CD4-positive, alpha-beta T cell treated with Interleukin-15 for 4 hours (primary cell): ENCODE data around the gene CDH15.
A peak's percentile ranks its signal among the peaks of the same experiment; 100 is the strongest.

Experiments
- DNase-seq: peaks from one replicate; pipeline ENCODE4 v3.0.0-alpha.2; 2020; ENCODE audit warnings: low spot score

The CDH15 gene

DNA sequence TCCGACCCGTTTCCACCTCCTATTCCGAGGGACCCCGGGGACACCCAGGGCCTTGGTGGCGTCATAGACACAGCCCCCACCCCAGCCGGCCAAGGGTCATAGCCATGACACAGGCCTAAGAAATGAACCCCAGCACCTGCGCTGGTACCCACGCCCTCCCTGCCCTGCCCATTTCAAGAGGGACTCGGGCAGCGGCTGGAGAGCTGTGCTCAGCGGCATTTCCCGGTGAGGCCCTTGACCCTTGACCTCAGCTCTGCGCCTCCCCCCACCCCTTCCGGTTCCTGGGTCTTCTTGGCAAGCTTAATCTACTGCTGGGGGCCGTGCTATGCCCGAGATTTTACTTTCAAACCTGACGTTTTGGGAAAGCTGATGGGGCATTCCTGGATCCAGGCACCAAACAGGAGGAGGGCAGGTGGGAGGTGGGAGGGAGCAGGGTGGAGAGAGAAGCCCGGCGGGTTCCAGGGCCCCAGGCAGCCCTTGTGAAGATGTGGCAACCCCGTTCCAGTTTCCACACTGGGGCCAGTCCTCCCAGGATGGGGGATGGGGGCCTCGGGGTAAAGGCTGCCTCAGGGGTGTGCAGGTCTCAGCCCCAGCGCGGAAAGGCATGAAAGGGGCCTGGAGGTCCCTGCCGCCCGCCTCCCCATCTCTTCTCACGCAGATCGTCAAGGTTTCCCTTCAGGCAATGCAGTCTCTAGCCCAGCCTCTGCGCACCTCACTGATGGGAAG, 28.7 kb downstream of the CDH15 start, which contains the start of gene SLC22A31:
SLC22A31 (minus strand) TSS at position 414 of the 726 bp plus-strand sequence; CDS start at position 378, 36 bp downstream.
- DNase-seq, result no peak

DNA sequence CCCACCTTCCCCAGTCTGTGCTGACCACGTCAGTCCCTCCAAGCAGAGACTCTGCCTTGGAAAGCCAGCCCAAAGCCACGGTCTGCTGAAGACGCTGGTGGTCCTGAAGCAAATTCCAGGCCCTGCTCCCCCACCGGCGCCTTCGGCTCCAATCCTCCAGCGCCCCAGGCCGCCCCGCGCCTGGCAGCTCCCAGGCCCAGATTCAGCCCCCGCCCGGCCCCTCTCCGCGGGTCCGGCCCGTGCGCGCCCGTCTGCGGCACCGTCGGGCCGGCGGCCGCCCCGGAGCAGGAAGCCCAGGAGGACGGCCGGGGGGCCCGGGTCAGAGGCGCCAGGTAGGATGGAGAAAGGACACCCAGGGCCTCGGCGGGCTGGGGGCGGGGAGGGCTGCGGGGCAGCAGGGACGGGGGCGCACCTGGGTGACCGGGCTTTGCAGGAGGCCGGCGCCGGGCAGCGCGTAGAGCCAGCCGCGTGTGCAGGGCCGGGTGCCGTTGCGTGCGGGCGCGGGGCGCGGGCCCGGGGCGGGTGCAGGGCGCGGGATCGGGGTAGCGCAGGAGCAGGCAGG, 29.4 kb downstream of the CDH15 start:
- DNase-seq, result no peak

GRCh38 chr16:89201439-89202377, 30.2 kb downstream of the CDH15 start:
- DNase-seq, result peak; percentile 78

DNA sequence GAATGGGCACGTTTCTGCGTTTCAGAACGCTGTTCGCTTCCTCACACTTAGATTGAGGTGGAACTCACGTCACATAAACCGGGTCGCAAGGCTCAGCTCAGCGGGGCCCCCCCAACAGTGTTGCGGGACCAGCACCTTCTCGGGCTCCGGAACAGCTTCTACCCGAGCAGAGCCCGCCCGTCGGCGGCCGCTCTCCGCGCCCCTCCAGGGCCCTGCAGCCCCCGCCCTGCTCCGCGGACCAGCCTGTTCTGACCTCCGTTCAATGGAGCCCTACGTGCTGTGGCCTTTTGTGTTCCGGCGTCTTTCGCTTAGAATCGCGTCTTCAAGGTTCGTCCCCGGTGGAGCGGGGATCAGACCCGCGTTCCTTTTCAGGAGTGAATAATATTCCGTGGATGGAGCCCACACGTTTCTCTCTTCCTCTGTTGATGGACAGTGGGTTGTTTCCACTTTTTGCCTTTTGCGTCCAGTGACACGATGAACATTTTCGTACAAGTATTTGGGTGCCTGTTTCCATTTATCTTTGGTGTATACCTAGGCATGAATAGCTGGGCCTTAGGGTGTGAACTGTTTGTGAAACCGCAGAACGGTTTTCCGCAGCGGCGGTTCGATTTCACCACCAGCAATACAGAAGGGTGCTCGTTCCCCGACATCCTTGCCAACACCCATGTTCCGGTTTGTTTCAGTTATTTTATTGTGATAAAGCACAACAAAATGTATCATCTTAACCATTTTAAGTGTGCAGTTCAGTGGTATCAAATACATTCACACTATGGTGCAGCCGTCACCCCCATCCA, 31.1 kb downstream of the CDH15 start:
- DNase-seq, result no peak

GRCh38 chr16:89207993-89208392, 36.4 kb downstream of the CDH15 start:
- DNase-seq, result no peak

DNA sequence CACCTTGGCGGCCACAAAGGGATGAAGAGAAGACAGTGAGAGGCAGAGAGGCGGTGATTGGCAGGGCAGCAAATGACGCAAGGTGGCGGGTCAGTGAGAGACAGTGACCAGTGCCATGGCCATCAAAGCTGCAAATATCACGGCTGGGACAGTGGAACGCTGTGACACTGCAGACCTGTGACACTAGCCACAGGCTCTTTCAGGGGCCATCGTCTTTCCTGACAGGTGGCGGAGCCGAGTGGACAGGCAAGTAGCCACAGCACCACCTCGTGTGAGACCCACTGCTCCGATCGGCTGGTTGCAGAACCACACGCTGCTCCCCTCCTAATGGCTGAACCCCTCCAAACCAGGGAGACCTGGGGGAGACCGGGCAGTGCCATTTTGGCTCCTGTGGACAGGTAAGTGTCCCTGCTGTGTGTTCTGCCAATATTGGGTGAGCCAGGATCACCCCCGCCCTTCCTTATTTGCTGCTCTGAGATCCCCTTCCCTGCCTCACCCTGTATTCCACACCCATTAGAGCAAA, 38.0 kb downstream of the CDH15 start:
- no peak for DNase-seq

DNA sequence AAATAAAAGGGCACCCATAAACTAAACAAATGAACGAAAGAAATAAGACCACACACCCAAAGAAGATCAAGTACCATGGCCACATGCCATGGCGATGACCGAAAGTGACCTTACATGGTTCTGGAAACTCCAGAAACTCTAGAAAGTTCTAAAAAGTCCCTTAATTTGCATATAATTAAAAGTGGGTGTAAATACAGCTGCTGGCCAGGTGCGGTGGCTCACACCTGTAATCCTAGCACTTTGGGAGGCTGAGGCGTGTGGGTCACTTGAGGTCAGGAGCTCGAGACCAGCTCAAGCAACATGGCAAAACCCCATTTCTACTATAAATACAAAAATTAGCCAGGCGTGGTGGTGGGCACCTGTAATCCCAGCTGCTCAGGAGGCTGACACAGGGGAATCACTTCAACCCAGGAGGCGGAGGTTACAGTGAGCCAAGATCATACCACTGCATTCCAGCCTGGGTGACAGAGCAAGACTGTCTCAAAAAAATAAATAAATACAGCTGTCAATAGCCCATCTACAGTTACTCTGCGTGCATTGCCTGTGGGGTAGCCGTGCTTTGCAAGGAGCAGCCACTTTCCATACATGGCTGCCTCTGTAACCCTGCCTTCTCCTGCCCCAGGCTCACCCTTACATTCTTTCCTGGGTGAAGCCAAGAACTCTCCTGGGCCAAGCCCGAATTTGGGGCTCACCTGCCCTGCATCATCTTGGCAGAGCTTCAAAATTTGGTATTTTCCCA, 38.8 kb downstream of the CDH15 start:
- no peak for DNase-seq

GRCh38 chr16:89210904-89211515, 39.5 kb downstream of the CDH15 start:
- DNase-seq, result no peak

DNA sequence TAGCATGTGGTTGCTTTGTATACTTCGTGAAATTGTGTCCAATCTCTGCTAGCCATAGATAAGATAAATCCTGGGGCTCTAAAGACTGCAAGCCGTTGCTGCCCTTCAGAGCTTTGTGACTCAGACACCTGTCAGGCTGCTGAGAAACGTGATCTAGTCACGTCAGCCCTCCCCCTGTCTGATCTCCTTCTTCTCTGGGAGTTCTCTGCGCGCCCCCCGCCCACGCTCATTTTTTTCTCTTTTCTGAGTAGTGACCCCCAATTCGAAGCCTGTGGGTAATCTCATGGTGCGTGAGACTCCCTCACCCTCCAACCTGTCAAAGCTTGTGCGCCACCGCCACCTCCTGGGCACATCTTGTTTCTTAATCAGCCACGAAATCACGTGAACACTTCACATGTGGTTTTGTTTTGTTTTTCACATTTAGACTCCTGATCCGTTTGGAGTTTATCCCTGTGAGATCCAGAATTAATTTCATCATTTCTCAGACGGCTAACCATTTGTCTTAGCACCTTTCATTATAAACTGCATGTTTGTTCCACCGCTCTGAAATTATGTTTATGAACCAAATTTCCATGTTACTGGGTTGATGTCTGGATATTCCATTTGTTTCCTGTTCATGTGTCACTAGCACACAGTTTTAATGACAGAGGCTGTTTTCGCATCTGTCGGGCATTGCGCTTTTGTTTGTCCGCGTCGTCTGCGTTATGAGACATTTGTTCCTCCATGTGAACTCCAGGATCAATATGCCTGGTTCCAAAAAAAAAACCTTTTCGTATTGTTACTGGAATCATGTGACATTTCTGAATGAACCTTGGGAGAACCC, 45.0 kb downstream of the CDH15 start:
- peak; percentile 86 for DNase-seq

- DNase-seq, result no peak
These were observed 45.5 kb downstream of the CDH15 start for GRCh38 chr16:89217138-89217387.

DNA sequence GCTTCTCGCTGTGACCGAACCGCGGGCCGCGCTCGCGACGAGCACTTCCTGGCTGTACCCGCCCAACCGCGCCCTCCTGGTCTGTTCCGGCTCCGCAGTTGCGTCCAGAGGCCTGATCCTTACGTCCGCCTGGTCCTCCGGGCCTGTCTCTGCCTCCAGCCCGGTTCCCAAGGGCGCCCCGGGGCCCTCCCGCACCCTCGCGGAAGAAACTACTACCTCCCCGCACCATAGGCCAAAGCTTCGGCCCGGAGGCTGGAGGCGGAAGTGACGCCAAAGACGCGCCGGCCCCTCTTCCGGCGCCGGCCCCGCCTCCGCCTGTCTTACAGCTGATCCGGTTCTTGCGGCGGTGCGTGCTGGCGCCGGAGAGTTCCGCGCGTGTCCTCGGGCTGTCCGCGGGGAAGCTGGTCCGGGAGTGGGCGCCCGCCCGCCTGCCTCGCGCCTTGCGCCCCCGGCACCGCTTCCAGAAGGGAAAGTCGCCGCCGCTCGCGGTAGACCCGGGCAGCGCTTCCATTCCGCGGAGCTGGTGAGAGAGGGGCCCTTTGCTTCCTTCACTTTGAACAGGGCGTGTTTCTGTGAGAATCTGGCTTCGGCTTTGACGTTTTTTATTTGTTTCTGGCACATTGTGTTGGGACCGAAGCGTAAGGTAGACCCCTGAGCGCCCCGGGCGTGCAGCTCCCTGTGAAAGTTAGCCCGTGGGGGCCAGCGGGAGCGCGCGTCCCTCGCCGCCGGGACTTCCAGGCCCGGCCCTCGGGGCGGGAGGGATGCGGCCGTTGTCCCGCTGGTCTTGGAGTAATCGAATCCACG, 46.0 kb downstream of the CDH15 start, which contains the start of gene ZNF778:
ZNF778 (plus strand) TSS at position 316 of the 804 bp plus-strand sequence. CDS start 3,425 bp downstream, outside the sequence.
- DNase-seq, result peak; percentile 76

- no peak for DNase-seq
These were observed 47.8 kb downstream of the CDH15 start for GRCh38 chr16:89219365-89219764.

DNA sequence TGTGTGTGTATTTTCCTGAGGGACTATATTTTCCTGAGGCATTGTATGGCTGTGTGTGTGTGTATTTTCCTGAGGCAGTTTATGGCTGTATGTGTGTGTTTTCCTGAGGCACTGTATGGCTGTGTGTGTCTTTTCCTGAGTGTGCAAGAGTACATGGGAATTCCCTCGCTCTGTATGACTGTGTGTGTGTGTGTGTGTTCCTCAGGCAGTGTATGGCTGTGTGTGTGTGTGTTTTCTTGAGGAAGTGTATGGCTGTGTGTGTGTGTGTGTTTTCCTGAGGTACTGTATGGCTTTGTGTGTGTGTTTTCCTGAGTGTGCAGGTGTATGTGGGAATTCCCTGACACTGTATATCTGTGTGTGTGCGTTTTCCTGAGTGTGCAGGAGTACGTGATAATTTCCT, 50.1 kb downstream of the CDH15 start:
- no peak for DNase-seq

DNA sequence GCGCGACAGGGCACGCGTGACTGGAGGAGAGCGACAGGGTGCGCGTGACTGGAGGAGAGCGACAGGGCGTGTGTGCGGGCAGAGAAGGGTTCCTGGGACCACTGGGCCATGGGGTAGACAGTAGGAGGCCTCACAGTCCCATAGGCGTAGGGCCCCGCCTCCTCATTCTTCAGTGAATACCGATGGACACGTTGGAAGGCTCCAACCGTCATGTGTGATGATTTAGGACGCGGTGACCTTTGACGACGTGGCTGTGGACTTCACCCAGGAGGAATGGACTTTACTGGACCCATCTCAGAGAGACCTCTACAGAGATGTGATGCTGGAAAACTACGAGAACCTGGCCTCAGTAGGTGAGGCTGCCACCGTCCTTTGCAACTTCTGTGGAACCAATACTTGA, 51.4 kb downstream of the CDH15 start:
- no peak for DNase-seq

DNA sequence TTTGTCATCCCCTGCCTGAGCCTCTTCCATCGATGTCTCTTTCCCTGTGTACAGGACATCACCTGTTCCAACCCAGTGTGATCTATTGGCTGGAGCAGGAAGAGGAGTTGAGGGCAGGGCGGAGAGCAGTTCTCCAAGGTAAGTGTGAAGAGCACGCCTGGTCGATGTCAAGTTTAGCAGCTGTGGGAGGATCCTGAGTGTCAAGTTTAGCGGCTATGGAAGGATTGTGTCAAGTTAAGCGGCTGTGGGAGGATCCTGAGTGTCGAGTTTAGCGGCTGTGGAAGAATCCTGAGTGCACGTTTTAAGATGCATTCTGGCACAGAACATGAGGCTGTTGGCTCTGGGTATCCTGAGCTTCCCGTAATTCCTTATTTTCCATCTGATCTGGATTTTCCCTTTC, 53.1 kb downstream of the CDH15 start:
- DNase-seq, result no peak

GRCh38 chr16:89230255-89230654, 58.7 kb downstream of the CDH15 start:
- no peak for DNase-seq

DNA sequence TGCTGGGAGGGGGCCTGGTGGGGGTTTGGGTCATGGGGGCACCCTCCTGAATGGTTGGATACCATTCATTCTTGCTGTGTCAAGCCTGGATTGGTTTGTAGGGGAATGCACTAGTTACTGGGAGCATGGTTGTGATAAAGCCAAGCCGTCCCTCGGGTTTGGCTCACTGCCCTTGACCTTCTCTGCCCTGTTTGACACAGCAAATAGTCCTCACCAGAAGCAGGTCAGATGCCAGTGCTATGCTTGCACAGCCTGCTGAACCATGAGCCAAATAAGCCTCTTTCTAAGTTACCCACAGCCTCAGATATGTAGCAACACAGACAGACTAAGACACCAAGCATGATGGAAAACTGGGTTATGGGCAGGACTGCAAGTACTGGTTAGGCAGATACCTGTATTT, 60.6 kb downstream of the CDH15 start:
- no peak for DNase-seq

- no peak for DNase-seq
These were observed 62.3 kb downstream of the CDH15 start for GRCh38 chr16:89233678-89234490.
